Thoracic aorta (tissue), 2 donors: ENCODE results near the gene CFAP20DC. TPM values are rescaled to one million over a fixed set of nuclear protein-coding genes. Genes with fewer than 3 reads are reported as not detected.

Source experiments
- ATAC-seq: fragments of 150-250 bp; one replicate; pipeline ENCODE4 v1.8.0; 2017; ENCODE audit warnings: low read depth; ENCODE audit not compliant: insufficient number of reproducible peaks, low FRiP score
- DNase-seq: peaks from one replicate; pipeline ENCODE4 v3.0.0-alpha.2; 2020; ENCODE audit warnings: low spot score
- H3K27ac ChIP-seq, 2 donors: fragments of 200-600 bp; sonication (generic); 1 replicate in 1 of 2; 2 replicates in 1 of 2; pipeline ENCODE4 v1.5.1; 2016; ENCODE audit warnings: mild to moderate bottlenecking in 2 of 2, moderate library complexity in 2 of 2
- H3K27me3 ChIP-seq: fragments of 200-600 bp; sonication (generic); replicated peaks from 2 replicates; pipeline ENCODE4 v1.6.0; 2016; ENCODE audit warnings: mild to moderate bottlenecking; ENCODE audit not compliant: insufficient read depth
- H3K36me3 ChIP-seq: fragments of 200-600 bp; sonication (generic); one replicate; pipeline ENCODE4 v1.5.1; 2016
- H3K4me1 ChIP-seq, 2 donors: fragments of 200-600 bp; sonication (generic); 1 replicate in 1 of 2; 2 replicates in 1 of 2; pipeline versions ENCODE4 v1.5.1 to v1.6.0; 2016; ENCODE audit warnings: low read depth in 2 of 2, mild to moderate bottlenecking in 1 of 2; ENCODE audit not compliant: control insufficient read depth in 1 of 2
- H3K4me3 ChIP-seq: fragments of 200-600 bp; sonication (generic); 2 replicates; pipeline ENCODE4 v1.5.1; 2016; ENCODE audit warnings: mild to moderate bottlenecking
- H3K9me3 ChIP-seq: fragments of 200-600 bp; sonication (generic); 2 replicates; pipeline ENCODE4 v1.5.1; 2016
- CTCF ChIP-seq: fragments of 200-600 bp; sonication (generic); IDR thresholded peaks from one replicate; pipeline ENCODE4 v1.5.1; 2019; ENCODE audit warnings: antibody characterized with exemption
- total RNA-seq, 2 donors: library from RNA; depleted of rRNA; stranded (reverse); fragments of >200 nt; gene quantifications; one replicate each; pipeline versions ENCODE4 v1.1.0 to v1.2.3, GENCODE V29; 2016

Gene CFAP20DC
- total RNA-seq, 2 donors from 2014 or later = not detected

DNA sequence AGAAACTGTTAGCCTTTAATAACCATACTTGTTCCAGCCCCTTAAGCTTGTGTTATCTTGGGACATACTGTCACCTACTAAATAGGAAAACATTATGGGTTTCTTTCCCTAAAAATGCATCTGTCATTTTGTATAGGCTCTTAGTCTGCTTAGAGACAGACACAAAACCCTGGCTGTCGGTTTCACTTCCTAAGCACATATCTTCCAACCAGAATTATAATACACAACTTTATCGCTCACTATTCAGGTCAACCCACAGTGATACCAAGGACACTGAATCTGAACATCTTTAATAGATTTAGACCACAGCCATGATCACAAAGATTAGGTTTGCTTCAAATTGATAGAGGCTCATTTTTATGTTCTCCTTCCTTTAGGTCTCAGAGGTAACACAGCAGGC, 111.8 kb downstream of the CFAP20DC start:
- Histone ChIP-seq H3K4me3 (no peak overlapping the region), H3K4me1 (no peaks in the 10 kb centered on the region), H3K36me3 (no peaks in the 10 kb centered on the region), H3K9me3 (no peaks in the 10 kb centered on the region), H3K27me3 (no peaks in the 10 kb centered on the region), H3K27ac (no peak overlapping the region)
- DNase-seq (no peak), ATAC-seq (no peak)
- TF ChIP-seq CTCF = no peak

DNA sequence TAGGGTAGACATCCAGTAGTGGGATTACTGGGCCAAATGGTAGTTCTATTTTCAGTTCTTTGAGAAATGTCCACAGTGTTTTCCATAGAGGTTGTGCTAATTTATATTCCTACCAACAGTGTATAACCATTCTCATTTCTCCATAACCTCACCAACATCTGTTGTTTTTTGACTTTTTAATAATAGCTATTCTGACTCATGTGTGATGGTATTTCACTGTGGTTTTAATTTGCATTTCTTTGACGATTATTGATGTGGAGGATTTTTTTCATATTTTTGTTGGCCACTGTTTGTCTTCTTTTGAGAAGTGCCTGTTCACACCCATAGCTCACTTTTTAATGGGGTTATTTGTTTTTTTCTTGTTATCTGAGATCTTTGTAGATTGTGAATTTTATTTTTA, 125.2 kb downstream of the CFAP20DC start:
- no peak for TF ChIP-seq CTCF
- Histone ChIP-seq H3K9me3 (no peaks in the 10 kb centered on the region), H3K4me3 (no peak overlapping the region), H3K27ac (no peak overlapping the region), H3K4me1 (no peaks in the 10 kb centered on the region), H3K36me3 (no peaks in the 10 kb centered on the region), H3K27me3 (no peaks in the 10 kb centered on the region)
- DNase-seq (no peak), ATAC-seq (no peak)

- ATAC-seq = no peak
- H3K4me1 ChIP-seq = no peaks in the 10 kb centered on the region
- TF ChIP-seq CTCF = no peak
These were observed 149.4 kb downstream of the CFAP20DC start for GRCh38 chr3:58900386-58900785.

GRCh38 chr3:58899953-58900298, 149.9 kb downstream of the CFAP20DC start:
- no peaks in the 10 kb centered on the region for H3K27me3 ChIP-seq
- ATAC-seq (no peak), DNase-seq (no peak)
- no peak overlapping the region for H3K27ac ChIP-seq
- H3K36me3 ChIP-seq = no peaks in the 10 kb centered on the region
- H3K9me3 ChIP-seq = no peaks in the 10 kb centered on the region
- no peak overlapping the region for H3K4me3 ChIP-seq
- no peak for TF ChIP-seq CTCF
- H3K4me1 ChIP-seq = no peaks in the 10 kb centered on the region

More at GRCh38 chr3:58900386-58900785, 149.4 kb downstream of the CFAP20DC start:
- no peaks in the 10 kb centered on the region for H3K36me3 ChIP-seq
- H3K27ac ChIP-seq = no peak overlapping the region
- H3K4me3 ChIP-seq = no peak overlapping the region
- DNase-seq = no peak
- no peaks in the 10 kb centered on the region for H3K9me3 ChIP-seq
- H3K27me3 ChIP-seq = no peaks in the 10 kb centered on the region

DNA sequence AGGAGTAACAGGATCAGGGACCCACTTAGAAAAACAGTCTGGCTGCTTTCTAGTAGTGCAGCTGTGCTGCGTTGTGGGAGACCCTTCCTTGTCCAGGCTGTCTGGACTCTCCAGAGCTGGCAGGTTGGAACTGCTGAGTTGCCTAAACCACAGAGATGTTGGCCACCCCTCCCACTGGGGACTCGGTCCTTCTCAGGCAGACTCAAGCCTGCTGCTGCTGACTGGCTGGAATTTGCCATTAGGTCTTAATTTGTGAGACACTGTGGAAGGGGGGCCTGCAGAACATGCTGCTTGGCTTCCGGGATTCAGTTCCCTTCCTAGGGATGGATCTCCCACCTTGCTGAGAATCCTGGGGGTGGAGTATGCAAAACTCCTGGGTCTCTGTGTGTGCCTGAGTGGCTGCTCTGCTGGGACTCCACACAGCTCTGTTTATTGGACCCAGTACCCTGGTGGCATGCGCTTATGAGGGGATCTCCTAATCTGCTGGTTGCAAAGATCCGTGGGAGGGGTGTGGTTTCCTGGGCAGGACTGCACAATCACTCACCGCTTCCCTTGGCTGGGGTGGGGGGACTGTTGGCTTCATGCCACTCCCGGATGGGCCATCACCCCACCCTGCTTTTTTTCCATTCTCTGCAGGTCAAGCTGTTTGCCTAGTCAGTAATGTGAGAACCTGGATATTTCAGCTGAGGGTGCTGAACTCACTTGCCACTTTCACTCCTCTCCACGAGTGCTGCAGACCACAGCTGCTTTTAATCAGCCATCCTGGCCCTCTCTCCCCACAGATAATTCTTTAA, 150.5 kb downstream of the CFAP20DC start:
- DNase-seq (no peak), ATAC-seq (no peak)
- TF ChIP-seq CTCF = no peak
- no peaks in the 10 kb centered on the region for H3K4me1 ChIP-seq
- no peaks in the 10 kb centered on the region for H3K27me3 ChIP-seq
- H3K36me3 ChIP-seq = no peaks in the 10 kb centered on the region
- no peaks in the 10 kb centered on the region for H3K9me3 ChIP-seq
- no peak overlapping the region for H3K27ac ChIP-seq
- no peak overlapping the region for H3K4me3 ChIP-seq
